H1 (cell line): ENCODE data around the gene TRIM46. TPM values are rescaled to one million over a fixed set of nuclear protein-coding genes. Genes with fewer than 3 reads are reported as not detected.

ENCODE experiments used
- CTCF ChIA-PET: fragments of 300-600 bp; sonication (Branson Sonifier 250); formaldehyde crosslinking; loops from one replicate; lab custom pipeline; 2021; ENCODE audit not compliant: partially characterized antibody; lab: Charles Lee
- POLR2A ChIA-PET: fragments of 300-600 bp; sonication (Branson Sonifier 250); formaldehyde crosslinking; loops from one replicate; lab custom pipeline; 2021; ENCODE audit warnings: inconsistent platforms; ENCODE audit not compliant: partially characterized antibody; lab: Charles Lee
- DNase-seq, 2 experiments: peaks; one replicate each; pipeline versions ENCODE4 v3.0.0 to v3.0.0-alpha.2; 2010 to 2022; ENCODE audit warnings: low spot score in 2 of 2, low read depth in 1 of 2, mixed read lengths in 1 of 2
- FAIRE-seq: peaks from 2 replicates; lab custom pipeline; 2011; peaks lifted over from hg19 to GRCh38; lab: Jason Lieb, UNC
- H2AFZ ChIP-seq: 2 replicates; pipeline ENCODE4 v1.8.1; 2012; ENCODE audit warnings: low read length, inconsistent platforms
- H2AK5ac ChIP-seq: 2 replicates; pipeline ENCODE4 v1.6.1; 2013; ENCODE audit warnings: low read depth, low read length
- H2BK120ac ChIP-seq: replicated peaks from 2 replicates; pipeline ENCODE3; 2013; ENCODE audit warnings: low read depth, low read length, inconsistent platforms
- H2BK12ac ChIP-seq: 2 replicates; pipeline ENCODE4 v1.6.1; 2013; ENCODE audit warnings: low read depth, low read length
- H2BK15ac ChIP-seq: 2 replicates; pipeline ENCODE4 v1.6.1; 2013; ENCODE audit warnings: low read length
- H2BK20ac ChIP-seq: 2 replicates; pipeline ENCODE4 v1.6.1; 2013; ENCODE audit warnings: low read length
- H2BK5ac ChIP-seq: 2 replicates; pipeline ENCODE4 v1.6.1; 2013; ENCODE audit warnings: low read depth, low read length
- H3K14ac ChIP-seq: 2 replicates; pipeline ENCODE4 v1.6.1; 2013; ENCODE audit warnings: inconsistent platforms; ENCODE audit not compliant: insufficient read length
- H3K18ac ChIP-seq: 2 replicates; pipeline ENCODE4 v1.6.1; 2013; ENCODE audit warnings: low read length; ENCODE audit errors: extremely low read depth
- H3K23ac ChIP-seq: 2 replicates; pipeline ENCODE4 v1.6.1; 2013; ENCODE audit warnings: inconsistent platforms; ENCODE audit not compliant: insufficient read length
- H3K23me2 ChIP-seq: 2 replicates; pipeline ENCODE4 v1.6.1; 2013; ENCODE audit warnings: low read depth, low read length
- H3K27ac ChIP-seq: 2 replicates; pipeline ENCODE4 v1.6.1; 2011; ENCODE audit warnings: low read depth, low read length, inconsistent platforms
- H3K27me3 ChIP-seq, 4 experiments: replicated peaks in 1 of 4; 1 replicate in 1 of 4; 2 replicates in 3 of 4; pipeline versions ENCODE4 v1.6.1 to v1.8.1; 2011 to 2013; ENCODE audit warnings: low read length in 3 of 4, mild to moderate bottlenecking in 3 of 4, inconsistent platforms in 2 of 4, mixed read lengths in 2 of 4, moderate library complexity in 1 of 4; ENCODE audit not compliant: control insufficient read depth in 3 of 4, insufficient read depth in 3 of 4; ENCODE audit errors: extremely low read depth in 1 of 4
- H3K36me3 ChIP-seq, 4 experiments: 2 replicates each; pipeline versions ENCODE4 v1.6.1 to v1.8.1; 2011 to 2013; ENCODE audit warnings: mild to moderate bottlenecking in 4 of 4, low read length in 3 of 4, moderate library complexity in 2 of 4, control low read depth in 1 of 4, inconsistent platforms in 1 of 4; ENCODE audit not compliant: insufficient read depth in 4 of 4, control insufficient read depth in 2 of 4
- H3K4ac ChIP-seq: replicated peaks from 2 replicates; pipeline ENCODE3; 2013; ENCODE audit warnings: low read length, low read depth, mixed read lengths, inconsistent platforms; ENCODE audit not compliant: insufficient read length
- H3K4me1 ChIP-seq, 4 experiments: replicated peaks in 1 of 4; 1 replicate in 1 of 4; 2 replicates in 3 of 4; pipeline versions ENCODE4 v1.6.1 to v1.8.1; 2011 to 2013; ENCODE audit warnings: low read length in 3 of 4, inconsistent platforms in 2 of 4, mixed read lengths in 1 of 4; ENCODE audit not compliant: insufficient read depth in 4 of 4, control insufficient read depth in 3 of 4
- H3K4me2 ChIP-seq, 2 experiments: 2 replicates each; pipeline versions ENCODE4 v1.6.1 to v1.8.1; 2011 to 2013; ENCODE audit warnings: low read depth in 2 of 2, low read length in 2 of 2, control low read depth in 1 of 2, inconsistent platforms in 1 of 2, mild to moderate bottlenecking in 1 of 2; ENCODE audit not compliant: insufficient read depth in 1 of 2
- H3K4me3 ChIP-seq, 4 experiments: fragments of 200-600, 300-600 bp in 1 of 4; sonication (generic), shearing (Covaris generic), sonication (Bioruptor Twin) in 1 of 4; 2 replicates each; pipeline versions ENCODE4 v1.5.1 to v1.8.1; 2011 to 2016; ENCODE audit warnings: low read length in 4 of 4, low read depth in 3 of 4, control low read depth in 2 of 4, inconsistent platforms in 2 of 4, mild to moderate bottlenecking in 2 of 4, mixed read lengths in 1 of 4, moderate library complexity in 1 of 4; ENCODE audit not compliant: insufficient read depth in 2 of 4; ENCODE audit errors: extremely low read depth in 1 of 4
- H3K56ac ChIP-seq: replicated peaks from 2 replicates; pipeline ENCODE3; 2013; ENCODE audit warnings: low read depth, mild to moderate bottlenecking, mixed read lengths, low read length, inconsistent platforms; ENCODE audit not compliant: insufficient read length
- H3K79me1 ChIP-seq: 2 replicates; pipeline ENCODE4 v1.6.1; 2013; ENCODE audit warnings: low read depth, low read length, control low read depth
- H3K79me2 ChIP-seq, 2 experiments: 2 replicates each; pipeline versions ENCODE4 v1.6.1 to v1.8.1; 2012 to 2013; ENCODE audit warnings: low read length in 2 of 2, mild to moderate bottlenecking in 2 of 2, inconsistent platforms in 1 of 2; ENCODE audit not compliant: insufficient read depth in 2 of 2, control insufficient read depth in 1 of 2
- H3K9ac ChIP-seq, 4 experiments: replicated peaks in 1 of 4; 1 replicate in 1 of 4; 2 replicates in 3 of 4; pipeline versions ENCODE4 v1.6.1 to v1.8.1; 2011 to 2013; ENCODE audit warnings: low read depth in 3 of 4, low read length in 3 of 4, control low read depth in 2 of 4, mild to moderate bottlenecking in 2 of 4, moderate library complexity in 2 of 4, inconsistent platforms in 1 of 4; ENCODE audit errors: extremely low read depth in 1 of 4
- H3K9me3 ChIP-seq, 2 experiments: 2 replicates each; pipeline versions ENCODE4 v1.6.1 to v1.8.1; 2012 to 2013; ENCODE audit warnings: mild to moderate bottlenecking in 2 of 2, moderate library complexity in 2 of 2, control low read depth in 1 of 2, inconsistent platforms in 1 of 2, low read depth in 1 of 2, low read length in 1 of 2, mixed read lengths in 1 of 2; ENCODE audit not compliant: insufficient read depth in 2 of 2
- H4K20me1 ChIP-seq, 2 experiments: replicated peaks in 1 of 2; 2 replicates each; pipeline versions ENCODE3 to v1.8.1; 2011 to 2013; ENCODE audit warnings: inconsistent platforms in 2 of 2, low read length in 2 of 2, mild to moderate bottlenecking in 1 of 2; ENCODE audit not compliant: insufficient read depth in 2 of 2, control insufficient read depth in 1 of 2
- H4K5ac ChIP-seq: 2 replicates; pipeline ENCODE4 v1.6.1; 2013; ENCODE audit warnings: low read length, low read depth, mixed read lengths, inconsistent platforms; ENCODE audit not compliant: insufficient read length
- H4K8ac ChIP-seq: 2 replicates; pipeline ENCODE4 v1.8.0; 2013; ENCODE audit warnings: mild to moderate bottlenecking, moderate library complexity, low read length, inconsistent platforms; ENCODE audit not compliant: insufficient read depth; ENCODE audit errors: extremely low read depth
- H4K91ac ChIP-seq: replicated peaks from 2 replicates; pipeline ENCODE3; 2013; ENCODE audit warnings: low read length, mixed read lengths, inconsistent platforms; ENCODE audit not compliant: insufficient read length
- CHD2 ChIP-seq: IDR thresholded peaks from 2 replicates; pipeline ENCODE4 v1.6.1; 2012; ENCODE audit warnings: low read length, improper control_type of control experiment
- EP300 ChIP-seq, 2 experiments: IDR thresholded peaks; 1 replicate in 1 of 2; 2 replicates in 1 of 2; pipeline ENCODE4 v1.6.1; 2011 to 2012; ENCODE audit warnings: low read depth in 2 of 2, low read length in 2 of 2, mild to moderate bottlenecking in 2 of 2, borderline replicate concordance in 1 of 2, inconsistent platforms in 1 of 2, moderate library complexity in 1 of 2
- GABPA ChIP-seq: IDR thresholded peaks from 2 replicates; pipeline ENCODE4 v1.6.1; 2011; ENCODE audit warnings: mild to moderate bottlenecking, low read length, moderate library complexity, borderline replicate concordance; ENCODE audit not compliant: insufficient read depth
- JUND ChIP-seq: IDR thresholded peaks from 2 replicates; pipeline ENCODE4 v1.6.1; 2011; ENCODE audit warnings: mild to moderate bottlenecking, improper control_type of control experiment, low read length
- KDM1A ChIP-seq: fragments of 200-600, 300-600 bp; sonication (generic); IDR thresholded peaks from 2 replicates; pipeline ENCODE4 v1.7.1; 2016; ENCODE audit warnings: mild to moderate bottlenecking, low read length, borderline replicate concordance
- RNF2 ChIP-seq: fragments of 200-900, 300-1000 bp; sonication (generic); IDR thresholded peaks from 2 replicates; pipeline ENCODE4 v1.7.1; 2016; ENCODE audit warnings: borderline replicate concordance, low read depth, mild to moderate bottlenecking, antibody characterized with exemption, low read length; ENCODE audit not compliant: poor library complexity, severe bottlenecking; ENCODE audit errors: missing control alignments
- SP1 ChIP-seq: IDR thresholded peaks from 2 replicates; pipeline ENCODE4 v1.6.1; 2011; ENCODE audit warnings: low read depth, low read length
- SRF ChIP-seq: IDR thresholded peaks from 2 replicates; pipeline ENCODE4 v1.6.1; 2011; ENCODE audit warnings: mild to moderate bottlenecking, low read depth, low read length, moderate library complexity
- TCF12 ChIP-seq: IDR thresholded peaks from 2 replicates; pipeline ENCODE4 v1.6.1; 2011; ENCODE audit warnings: low read depth, mild to moderate bottlenecking, low read length
- YY1 ChIP-seq: IDR thresholded peaks from 2 replicates; pipeline ENCODE4 v1.6.1; 2011; ENCODE audit warnings: low read depth, mild to moderate bottlenecking, low read length
- WGBS, 2 experiments: shearing (Covaris generic) in 1 of 2; methylation state at CpG; one replicate each; pipeline versions ENCODE4 v1.1.6 to v1.1.7; 2013 to 2015; ENCODE audit warnings: low lambda C conversion rate in 2 of 2, mixed read lengths in 2 of 2, inconsistent platforms in 1 of 2, low coverage in 1 of 2, missing lambda C conversion rate in 1 of 2; ENCODE audit not compliant: insufficient replicate concordance in 2 of 2, insufficient coverage in 1 of 2, insufficient read length in 1 of 2; ENCODE audit errors: extremely low coverage in 1 of 2, missing lambda C conversion rate in 1 of 2; 5-methylcytosine and 5-hydroxymethylcytosine counted together
- polyA plus RNA-seq, 7 experiments: library from polyadenylated mRNA; depleted of rRNA in 3 of 7; stranded (reverse) in 5 of 7; unstranded in 2 of 7; fragments of >200 nt in 5 of 7; fragments of 200-250 nt in 2 of 7; gene quantifications; 1 replicate in 5 of 7; 2 replicates in 1 of 7; 4 replicates in 1 of 7; pipeline versions ENCODE4 v1.2.1 to v1.2.3, GENCODE V29; 2011 to 2013; ENCODE audit warnings: missing spikeins in 2 of 7, mixed read lengths in 2 of 7
- total RNA-seq: library from RNA; stranded (reverse); fragmentation: NEBNext Ultra II Directional; extraction: Animal tissue kit (Norgen Biotek cat#: 25700); gene quantifications from 2 replicates; pipeline ENCODE4 v1.2.1, GENCODE V29; 2021
- TF ChIP-seq, protein P1 (sequence below), 3 experiments: IDR thresholded peaks; 1 replicate in 2 of 3; 2 replicates in 1 of 3; pipeline versions ENCODE4 v1.5.1 to v1.6.1; 2011; ENCODE audit warnings: low read length in 3 of 3, mild to moderate bottlenecking in 3 of 3, inconsistent platforms in 2 of 3, low read depth in 1 of 3, moderate library complexity in 1 of 3; ENCODE audit not compliant: insufficient read depth in 1 of 3; ENCODE audit errors: control extremely low read depth in 1 of 3

The TRIM46 gene
- total and polyA plus RNA-seq, 2 of the 8 experiments (the other 6 are each of a cell fraction or from before 2014, with no cell fraction given), result 15.5 to 21.6 TPM

DNA sequence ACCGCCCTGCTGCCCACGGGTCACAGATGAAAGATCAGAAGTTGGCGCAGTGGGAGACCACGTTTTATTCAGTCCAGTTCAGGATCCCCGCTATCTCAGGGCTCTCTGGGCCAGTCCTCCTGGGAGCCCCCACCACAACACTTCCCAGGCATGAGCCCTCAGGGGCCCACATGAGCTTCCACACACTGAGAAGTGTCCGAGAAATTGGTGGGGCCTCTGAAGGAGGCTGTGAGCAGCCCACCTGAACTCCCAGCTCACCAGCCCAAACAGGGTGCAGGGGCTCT is 12.1 kb downstream of the TRIM46 start:
- Histone ChIP-seq H3K9me3 (no peaks in the 10 kb centered on the region), H3K9ac (no peak overlapping the region), H3K27ac (no peak overlapping the region; the same call in 1 of the 2 replicates), H3K4ac (no peak overlapping the region), H3K56ac (no peak overlapping the region), H3K18ac (peak overlapping the region; percentile 44), H2BK5ac (peak overlapping the region; percentile 52; the same call in 1 of the 2 replicates), H3K79me2 (no peaks in the 10 kb centered on the region), H2AK5ac (0 out of 2 replicates have a peak overlapping the region, but pooled peaks have one; percentile 24), H2BK15ac (no peak overlapping the region), H4K5ac (no peak overlapping the region), H2BK120ac (no peak overlapping the region), H3K36me3 (peaks cover 0 to 12% (median 6%) of the 10 kb centered on the region in 4 experiments; a peak in 5 of 8 replicates), H2AFZ (no peak overlapping the region), H2BK12ac (peak overlapping the region; percentile 39; the same call in 1 of the 2 replicates), H4K20me1 (no peaks in the 10 kb centered on the region), H3K4me2 (0 out of 4 replicates have a peak overlapping the region, but pooled peaks of 1 of the 2 experiments have one; percentile 54), H3K4me1 (peaks cover 4 to 20% (median 11%) of the 10 kb centered on the region in 4 experiments), H3K79me1 (no peaks in the 10 kb centered on the region), H3K23me2 (no peaks in the 10 kb centered on the region; the same call in 1 of the 2 replicates), H3K23ac (no peak overlapping the region), H2BK20ac (peak overlapping the region; percentile 6; the same call in 1 of the 2 replicates), H3K4me3 (no peak overlapping the region), H3K27me3 (no peaks in the 10 kb centered on the region), H3K14ac (no peak overlapping the region), H4K8ac (no peak overlapping the region), H4K91ac (no peak overlapping the region)
- CTCF ChIA-PET, result interaction anchor here (1.1 to 6.1 kb wide), 7 partner anchors 8 to 41 kb away, joined by 3 to 38 read pairs (median 5); partner anchors contain the start of gene KRTCAP2
- WGBS, 2 experiments, result 76% methylated on average over 6 of the region's 6 CpGs; no CpG with 5 or more reads in 1 of the 2 experiments
- no peak for FAIRE-seq
- no peak for DNase-seq
- POLR2A ChIA-PET, result interaction anchor here (1.0 to 20.5 kb wide), 6 partner anchors 8 to 123 kb away, joined by 3 to 512 read pairs (median 8); partner anchors contain the start of genes KRTCAP2, MTX1, THBS3 and TRIM46
- TF ChIP-seq CHD2 (no peak), RNF2 (no peak), EP300 (IDR thresholded peaks at IDR 0.05; ENCODE audit: borderline replicate concordance in 1 of 2, low read depth in 2 of 2, low read length in 2 of 2) (no peak), JUND (no peak), SP1 (no peak), GABPA (no peak), TCF12 (no peak), SRF (no peak), KDM1A (no peak), YY1 (no peak)
- TF ChIP-seq, protein P1, sequence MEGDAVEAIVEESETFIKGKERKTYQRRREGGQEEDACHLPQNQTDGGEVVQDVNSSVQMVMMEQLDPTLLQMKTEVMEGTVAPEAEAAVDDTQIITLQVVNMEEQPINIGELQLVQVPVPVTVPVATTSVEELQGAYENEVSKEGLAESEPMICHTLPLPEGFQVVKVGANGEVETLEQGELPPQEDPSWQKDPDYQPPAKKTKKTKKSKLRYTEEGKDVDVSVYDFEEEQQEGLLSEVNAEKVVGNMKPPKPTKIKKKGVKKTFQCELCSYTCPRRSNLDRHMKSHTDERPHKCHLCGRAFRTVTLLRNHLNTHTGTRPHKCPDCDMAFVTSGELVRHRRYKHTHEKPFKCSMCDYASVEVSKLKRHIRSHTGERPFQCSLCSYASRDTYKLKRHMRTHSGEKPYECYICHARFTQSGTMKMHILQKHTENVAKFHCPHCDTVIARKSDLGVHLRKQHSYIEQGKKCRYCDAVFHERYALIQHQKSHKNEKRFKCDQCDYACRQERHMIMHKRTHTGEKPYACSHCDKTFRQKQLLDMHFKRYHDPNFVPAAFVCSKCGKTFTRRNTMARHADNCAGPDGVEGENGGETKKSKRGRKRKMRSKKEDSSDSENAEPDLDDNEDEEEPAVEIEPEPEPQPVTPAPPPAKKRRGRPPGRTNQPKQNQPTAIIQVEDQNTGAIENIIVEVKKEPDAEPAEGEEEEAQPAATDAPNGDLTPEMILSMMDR (IDR thresholded peaks at IDR 0.05; ENCODE audit: control extremely low read depth in 1 of 3, insufficient read depth in 1 of 3, low read depth in 1 of 3, low read length in 3 of 3), result no peak
